Measurements from ENCODE around the gene NUDT4. TPM values are rescaled to one million over a fixed set of nuclear protein-coding genes. Genes with fewer than 3 reads are reported as not detected.
"Not testable (repeated sequence)": the region's sequence is repeated elsewhere in the genome, so short reads cannot be mapped to it uniquely, and the experiment has no call there.

The NUDT4 gene
- total and polyA plus RNA-seq, 9 of the 15 experiments (the other 6 are each of a cell fraction or from before 2014, with no cell fraction given): 38.1 to 164 (median 99.2) TPM

DNA sequence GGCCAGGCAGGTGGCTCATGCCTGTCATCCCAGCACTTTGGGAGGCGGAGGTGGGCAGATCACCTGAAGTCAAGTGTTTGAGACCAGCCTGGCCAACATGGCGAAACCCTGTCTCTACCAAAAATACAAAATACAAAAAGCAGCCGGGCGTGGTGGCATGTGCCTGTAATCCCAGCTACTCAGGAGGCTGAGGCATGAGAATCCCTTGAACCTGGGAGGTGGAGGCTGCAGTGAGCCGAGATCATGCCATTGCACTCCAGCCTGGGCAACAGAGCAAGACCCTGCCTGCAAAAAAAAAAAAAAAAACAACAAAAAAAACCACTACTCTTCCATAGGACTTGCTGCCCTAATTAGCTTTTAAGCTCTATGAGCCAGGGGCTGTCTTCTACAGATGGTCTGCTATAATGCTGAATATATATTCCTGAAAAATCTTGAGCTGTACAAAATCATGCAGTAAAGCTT is 4.3 kb downstream of the NUDT4 start:
- in situ Hi-C loops (cut with MboI); BruUV-seq (replicated peaks); CTCF ChIA-PET (ENCODE audit: low intra/inter-chr PET ratio); H3K27me3 ChIP-seq (ENCODE audit: control insufficient read depth in 2 of 2, insufficient read depth in 2 of 2, low read length in 2 of 2); H3K9me3 ChIP-seq (replicated peaks; ENCODE audit: control insufficient read depth, insufficient read depth, low read depth, low read length); DNase-seq (ENCODE audit: extremely low read depth in 1 of 4, low spot score in 3 of 4); ATAC-seq; H3K9me1 ChIP-seq (ENCODE audit: control insufficient read depth, insufficient read depth, low read length); H2AFZ ChIP-seq (ENCODE audit: low read depth, low read length); FAIRE-seq; H3K27ac ChIP-seq (ENCODE audit: extremely low read depth, low read depth, low read length): not testable (repeated sequence)
- H3K4me2 ChIP-seq (ENCODE audit: insufficient read depth, low read length): peak overlapping the region; percentile 99
- H3K36me3 ChIP-seq (ENCODE audit: control insufficient read depth, insufficient read depth, low read length): peaks cover 62% of the 10 kb centered on the region
- peaks cover 98% of the 10 kb centered on the region for H3K79me2 ChIP-seq (ENCODE audit: control insufficient read depth, insufficient read depth, low read length)
- 44% methylated on average over 5 of the region's 5 CpGs for WGBS (ENCODE audit: insufficient coverage, low coverage, missing lambda C conversion rate)
- POLR2A ChIA-PET: interaction anchor here (0.8 to 1.6 kb wide), 6 partner anchors 9 to 99 kb away, joined by 3 to 6 read pairs (median 4); no protein-coding TSS in a partner anchor
- peak overlapping the region; percentile 73 to 92 for H3K9ac ChIP-seq (ENCODE audit: insufficient read depth in 1 of 2, low read depth in 2 of 2, low read length in 2 of 2)
- intact Hi-C loops (cut with micrococcal nuclease): loop anchor here (5.0 kb wide), 2 partner anchors 140 to 205 kb away; no protein-coding TSS in a partner anchor
- H4K20me1 ChIP-seq (replicated peaks; ENCODE audit: control insufficient read depth, insufficient read depth, low read length): peaks cover 67% of the 10 kb centered on the region
- H3K4me1 ChIP-seq (replicated peaks in 1 of 2; ENCODE audit: control insufficient read depth in 2 of 2, insufficient read depth in 2 of 2, low read length in 2 of 2): peaks cover 14 to 16% of the 10 kb centered on the region in 2 experiments; a peak in 4 of 5 replicates
- TF ChIP-seq RBFOX2 (IDR thresholded peaks at IDR 0.05; ENCODE audit: low read depth, low read length) (peak; percentile 73), ZNF121 (CRISPR knock-in tag; conservative IDR thresholded peaks at IDR 0.05) (peak; percentile 72), GTF2A2 (tag; IDR thresholded peaks at IDR 0.05) (peak; percentile 51; the same call in 1 of the 2 replicates)
- TF ChIP-seq, protein P1, sequence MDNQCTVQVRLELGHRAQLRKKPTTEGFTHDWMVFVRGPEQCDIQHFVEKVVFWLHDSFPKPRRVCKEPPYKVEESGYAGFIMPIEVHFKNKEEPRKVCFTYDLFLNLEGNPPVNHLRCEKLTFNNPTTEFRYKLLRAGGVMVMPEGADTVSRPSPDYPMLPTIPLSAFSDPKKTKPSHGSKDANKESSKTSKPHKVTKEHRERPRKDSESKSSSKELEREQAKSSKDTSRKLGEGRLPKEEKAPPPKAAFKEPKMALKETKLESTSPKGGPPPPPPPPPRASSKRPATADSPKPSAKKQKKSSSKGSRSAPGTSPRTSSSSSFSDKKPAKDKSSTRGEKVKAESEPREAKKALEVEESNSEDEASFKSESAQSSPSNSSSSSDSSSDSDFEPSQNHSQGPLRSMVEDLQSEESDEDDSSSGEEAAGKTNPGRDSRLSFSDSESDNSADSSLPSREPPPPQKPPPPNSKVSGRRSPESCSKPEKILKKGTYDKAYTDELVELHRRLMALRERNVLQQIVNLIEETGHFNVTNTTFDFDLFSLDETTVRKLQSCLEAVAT (IDR thresholded peaks at IDR 0.05): peak in 1 of 2 experiments; percentile 10; a peak in 1 of 4 replicates
- H3K4me3 ChIP-seq: peak overlapping the region; percentile 97
